ENCODE measurements around the gene F2R. TPM values are rescaled to one million over a fixed set of nuclear protein-coding genes. Genes with fewer than 3 reads are reported as not detected.

Gene F2R
- total RNA-seq, 4 donors from 2014 or later: 0.75 to 10.7 (median 6.8) TPM

- no peaks in the 10 kb centered on the region for H3K36me3 ChIP-seq
- no peaks in the 10 kb centered on the region for H3K9me3 ChIP-seq
- intact Hi-C loops (cut with DNase I; ENCODE audit: low total_unique reads): no loop called here
- peaks cover 14% of the 10 kb centered on the region for H3K27me3 ChIP-seq
- in situ Hi-C loops (cut with MboI; ENCODE audit: low pct_ligation_motif_present in 1 of 4, low pct_unique_long_range_greater_than_20kb in 1 of 4, low sequenced_read_pairs in 3 of 4): loop anchor here in 1 of 4 donors (10.0 kb wide), 1 partner anchor 64 kb away; no protein-coding TSS in a partner anchor
- H3K4me3 ChIP-seq: no peak overlapping the region
- H3K4me1 ChIP-seq: peaks cover 0 to 10% (median 3%) of the 10 kb centered on the region in 4 donors
- no peak for DNase-seq
- 60 to 62% methylated on average over 4 of the region's 4 CpGs for WGBS, 2 donors (ENCODE audit: low coverage in 1 of 2)
- TF ChIP-seq POLR2A (IDR thresholded peaks at IDR 0.05) (no peak), EP300 (IDR thresholded peaks at IDR 0.05; ENCODE audit: low read depth) (no peak), CTCF (IDR thresholded peaks at IDR 0.05) (no peak), POLR2AphosphoS5 (IDR thresholded peaks at IDR 0.05) (no peak)
- H3K27ac ChIP-seq: no peak overlapping the region
Measured at GRCh38 chr5:76710991-76711390, 4.9 kb upstream of the F2R start.

- in situ Hi-C loops (cut with MboI; ENCODE audit: low pct_ligation_motif_present in 1 of 4, low pct_unique_long_range_greater_than_20kb in 1 of 4, low sequenced_read_pairs in 3 of 4): loop anchor here in 1 of 4 donors (10.0 kb wide), 1 partner anchor 60 kb away; no protein-coding TSS in a partner anchor
- no peaks in the 10 kb centered on the region for H3K36me3 ChIP-seq
- peaks cover 0 to 22% (median 5%) of the 10 kb centered on the region in 4 donors for H3K4me1 ChIP-seq
- H3K27ac ChIP-seq: peak overlapping the region in 3 of 4 donors; percentile 55 to 67 (median 65)
- H3K4me3 ChIP-seq: peak overlapping the region; percentile 55 to 92 (median 77)
- peaks cover 31% of the 10 kb centered on the region for H3K27me3 ChIP-seq
- 25% methylated on average over 52 of the region's 52 CpGs; no CpG with 5 or more reads in 1 of the 2 donors for WGBS, 2 donors (ENCODE audit: low coverage in 1 of 2)
- TF ChIP-seq POLR2AphosphoS5 (IDR thresholded peaks at IDR 0.05) (no peak), POLR2A (IDR thresholded peaks at IDR 0.05) (no peak), CTCF (IDR thresholded peaks at IDR 0.05) (no peak), EP300 (IDR thresholded peaks at IDR 0.05; ENCODE audit: low read depth) (no peak)
- peak; percentile 21 for DNase-seq
- intact Hi-C loops (cut with DNase I; ENCODE audit: low total_unique reads): no loop called here
- no peaks in the 10 kb centered on the region for H3K9me3 ChIP-seq
Measured at GRCh38 chr5:76714751-76715485, 1.0 kb upstream of the F2R start.

- peak overlapping the region; percentile 55 to 92 (median 77) for H3K4me3 ChIP-seq
- peak overlapping the region; percentile 55 to 68 (median 66) for H3K27ac ChIP-seq
- DNase-seq: no peak
- no peaks in the 10 kb centered on the region for H3K36me3 ChIP-seq
- WGBS, 2 donors (ENCODE audit: low coverage in 1 of 2): 6% methylated on average over 14 of the region's 14 CpGs; no CpG with 5 or more reads in 1 of the 2 donors
- intact Hi-C loops (cut with DNase I; ENCODE audit: low total_unique reads) (no loop called here), in situ Hi-C loops (cut with MboI; ENCODE audit: low pct_ligation_motif_present in 1 of 4, low pct_unique_long_range_greater_than_20kb in 1 of 4, low sequenced_read_pairs in 3 of 4) (loop anchor here in 1 of 4 donors (10.0 kb wide), 1 partner anchor 59 kb away; no protein-coding TSS in a partner anchor)
- H3K27me3 ChIP-seq: peaks cover 31% of the 10 kb centered on the region
- TF ChIP-seq EP300 (IDR thresholded peaks at IDR 0.05; ENCODE audit: low read depth): no peak
- no peak for TF ChIP-seq POLR2A (IDR thresholded peaks at IDR 0.05)
- no peak for TF ChIP-seq CTCF (IDR thresholded peaks at IDR 0.05)
- TF ChIP-seq POLR2AphosphoS5 (IDR thresholded peaks at IDR 0.05): no peak
- peaks cover 0 to 22% (median 5%) of the 10 kb centered on the region in 4 donors for H3K4me1 ChIP-seq
- H3K9me3 ChIP-seq: no peaks in the 10 kb centered on the region
Measured at GRCh38 chr5:76715486-76715735, 515 bp upstream of the F2R start.

GRCh38 chr5:76716456-76717157, 681 bp downstream of the F2R start:
- Histone ChIP-seq H3K27me3 (peaks cover 31% of the 10 kb centered on the region), H3K9me3 (no peaks in the 10 kb centered on the region), H3K4me1 (peaks cover 0 to 26% (median 5%) of the 10 kb centered on the region in 4 donors), H3K27ac (peak overlapping the region; percentile 55 to 68 (median 66)), H3K36me3 (no peaks in the 10 kb centered on the region), H3K4me3 (peak overlapping the region; percentile 55 to 92 (median 77))
- DNase-seq: no peak
- TF ChIP-seq CTCF (IDR thresholded peaks at IDR 0.05): no peak
- 4 to 15% methylated on average over 4 to 29 of the region's 29 CpGs for WGBS, 2 donors (ENCODE audit: low coverage in 1 of 2)
- intact Hi-C loops (cut with DNase I; ENCODE audit: low total_unique reads): no loop called here
- in situ Hi-C loops (cut with MboI; ENCODE audit: low pct_ligation_motif_present in 1 of 4, low pct_unique_long_range_greater_than_20kb in 1 of 4, low sequenced_read_pairs in 3 of 4): loop anchor here in 1 of 4 donors (10.0 kb wide), 1 partner anchor 58 kb away; no protein-coding TSS in a partner anchor

All from transverse colon (tissue), 4 donors.